ENCODE data around the gene ABCA9. TPM values are rescaled to one million over a fixed set of nuclear protein-coding genes. Genes with fewer than 3 reads are reported as not detected.
A peak's percentile ranks its signal among the peaks of the same experiment; 100 is the strongest.

Gene ABCA9
- total and polyA plus RNA-seq, 4 experiments from 2014 or later = 0.06 TPM; not detected in 2

GRCh38 chr17:69057280-69057679, 3.4 kb downstream of the ABCA9 start:
- H3K4me3 ChIP-seq (ENCODE audit: low read length in 2 of 2) = no peak overlapping the region
- POLR2A ChIA-PET (ENCODE audit: partially characterized antibody) = interaction anchor here (0.6 kb wide), 1 partner anchor 185 kb away, joined by 3 read pairs; no protein-coding TSS in a partner anchor
- H3K27ac Mint-ChIP-seq = no peak overlapping the region
- peaks cover 1 to 3% of the 10 kb centered on the region in 2 donors for H3K27me3 Mint-ChIP-seq
- peaks cover 0 to 7% of the 10 kb centered on the region in 2 donors for H3K36me3 Mint-ChIP-seq
- no peaks in the 10 kb centered on the region for H3K27me3 ChIP-seq (ENCODE audit: insufficient read depth, low read length)
- CTCF ChIA-PET (ENCODE audit: partially characterized antibody) = no interaction called here
- H3K4me1 Mint-ChIP-seq = no peaks in the 10 kb centered on the region
- H3K27ac ChIP-seq (ENCODE audit: low read depth, low read length) = no peak overlapping the region
- H3K4me3 Mint-ChIP-seq = no peak overlapping the region
- H3K9me3 Mint-ChIP-seq = peaks cover 4 to 38% (median 20%) of the 10 kb centered on the region in 8 donors
- intact Hi-C loops (cut with micrococcal nuclease) = no loop called here
- H3K9me3 ChIP-seq (ENCODE audit: control insufficient read depth in 1 of 2, low read length in 2 of 2) = no peaks in the 10 kb centered on the region
- no peak for DNase-seq
- H3K36me3 ChIP-seq (ENCODE audit: insufficient read depth, low read length) = no peaks in the 10 kb centered on the region
- no peaks in the 10 kb centered on the region for H3K4me1 ChIP-seq (ENCODE audit: insufficient read depth, low read length)

GRCh38 chr17:69056179-69056823, 4.4 kb downstream of the ABCA9 start:
- H3K36me3 Mint-ChIP-seq = peaks cover 0 to 7% of the 10 kb centered on the region in 2 donors
- Histone ChIP-seq H3K9me3 (ENCODE audit: control insufficient read depth in 1 of 2, low read length in 2 of 2) (no peaks in the 10 kb centered on the region), H3K27me3 (ENCODE audit: insufficient read depth, low read length) (no peaks in the 10 kb centered on the region), H3K4me3 (ENCODE audit: low read length in 2 of 2) (no peak overlapping the region), H3K27ac (ENCODE audit: low read depth, low read length) (no peak overlapping the region), H3K4me1 (ENCODE audit: insufficient read depth, low read length) (no peaks in the 10 kb centered on the region), H3K36me3 (ENCODE audit: insufficient read depth, low read length) (no peaks in the 10 kb centered on the region)
- no peak overlapping the region for H3K27ac Mint-ChIP-seq
- intact Hi-C loops (cut with micrococcal nuclease) = no loop called here
- no peaks in the 10 kb centered on the region for H3K4me1 Mint-ChIP-seq
- peaks cover 6 to 38% (median 20%) of the 10 kb centered on the region in 8 donors for H3K9me3 Mint-ChIP-seq
- H3K27me3 Mint-ChIP-seq = peaks cover 0 to 5% of the 10 kb centered on the region in 2 donors
- ChIA-PET CTCF (ENCODE audit: partially characterized antibody) (no interaction called here), POLR2A (ENCODE audit: partially characterized antibody) (no interaction called here)
- H3K4me3 Mint-ChIP-seq = no peak overlapping the region
- no peak for DNase-seq

- Mint-ChIP-seq H3K36me3 (peaks cover 0 to 7% of the 10 kb centered on the region in 2 donors), H3K4me1 (no peaks in the 10 kb centered on the region), H3K9me3 (peaks cover 6 to 38% (median 20%) of the 10 kb centered on the region in 8 donors), H3K27ac (no peak overlapping the region), H3K27me3 (peaks cover 0 to 7% of the 10 kb centered on the region in 2 donors), H3K4me3 (no peak overlapping the region)
- H3K4me1 ChIP-seq (ENCODE audit: insufficient read depth, low read length) = no peaks in the 10 kb centered on the region
- H3K9me3 ChIP-seq (ENCODE audit: control insufficient read depth in 1 of 2, low read length in 2 of 2) = no peaks in the 10 kb centered on the region
- no peak overlapping the region for H3K4me3 ChIP-seq (ENCODE audit: low read length in 2 of 2)
- H3K27ac ChIP-seq (ENCODE audit: low read depth, low read length) = no peak overlapping the region
- POLR2A ChIA-PET (ENCODE audit: partially characterized antibody) = no interaction called here
- intact Hi-C loops (cut with micrococcal nuclease) = no loop called here
- DNase-seq = no peak
- H3K36me3 ChIP-seq (ENCODE audit: insufficient read depth, low read length) = no peaks in the 10 kb centered on the region
- H3K27me3 ChIP-seq (ENCODE audit: insufficient read depth, low read length) = no peaks in the 10 kb centered on the region
- CTCF ChIA-PET (ENCODE audit: partially characterized antibody) = no interaction called here
Observed at GRCh38 chr17:69055334-69055733, 5.4 kb downstream of the ABCA9 start.

- peaks cover 0 to 4% of the 10 kb centered on the region in 2 donors for H3K27me3 Mint-ChIP-seq
Observed at GRCh38 chr17:69050999-69051775, 9.5 kb downstream of the ABCA9 start.

GRCh38 chr17:69048634-69049033, 12.1 kb downstream of the ABCA9 start:
- no peaks in the 10 kb centered on the region for H3K9me3 ChIP-seq (ENCODE audit: control insufficient read depth in 1 of 2, low read length in 2 of 2)
- intact Hi-C loops (cut with micrococcal nuclease) = no loop called here
- no peak overlapping the region for H3K4me3 ChIP-seq (ENCODE audit: low read length in 2 of 2)
- peaks cover 2 to 18% (median 6%) of the 10 kb centered on the region in 4 donors for H3K4me1 Mint-ChIP-seq
- H3K4me1 ChIP-seq (ENCODE audit: insufficient read depth, low read length) = peaks cover 9% of the 10 kb centered on the region
- H3K27ac Mint-ChIP-seq = no peak overlapping the region
- H3K36me3 ChIP-seq (ENCODE audit: insufficient read depth, low read length) = no peaks in the 10 kb centered on the region
- H3K9me3 Mint-ChIP-seq = peaks cover under 1 to 6% (median 3%) of the 10 kb centered on the region in 8 donors
- peak overlapping the region in 2 of 8 donors; percentile 32 to 52 for H3K4me3 Mint-ChIP-seq
- no peak overlapping the region for H3K27ac ChIP-seq (ENCODE audit: low read depth, low read length)
- ChIA-PET POLR2A (ENCODE audit: partially characterized antibody) (no interaction called here), CTCF (ENCODE audit: partially characterized antibody) (no interaction called here)
- peaks cover 0 to 3% of the 10 kb centered on the region in 2 donors for H3K36me3 Mint-ChIP-seq
- no peaks in the 10 kb centered on the region for H3K27me3 ChIP-seq (ENCODE audit: insufficient read depth, low read length)
- DNase-seq = no peak
- peaks cover 0 to 4% of the 10 kb centered on the region in 2 donors for H3K27me3 Mint-ChIP-seq

More at GRCh38 chr17:69050999-69051775, 9.5 kb downstream of the ABCA9 start:
- peaks cover 2 to 18% (median 6%) of the 10 kb centered on the region in 4 donors for H3K4me1 Mint-ChIP-seq
- intact Hi-C loops (cut with micrococcal nuclease) = no loop called here
- Histone ChIP-seq H3K36me3 (ENCODE audit: insufficient read depth, low read length) (no peaks in the 10 kb centered on the region), H3K9me3 (ENCODE audit: control insufficient read depth in 1 of 2, low read length in 2 of 2) (no peaks in the 10 kb centered on the region), H3K4me3 (ENCODE audit: low read length in 2 of 2) (no peak overlapping the region), H3K4me1 (ENCODE audit: insufficient read depth, low read length) (peaks cover 9% of the 10 kb centered on the region), H3K27me3 (ENCODE audit: insufficient read depth, low read length) (no peaks in the 10 kb centered on the region), H3K27ac (ENCODE audit: low read depth, low read length) (no peak overlapping the region)
- DNase-seq = no peak
- peaks cover 0 to 7% of the 10 kb centered on the region in 2 donors for H3K36me3 Mint-ChIP-seq
- CTCF ChIA-PET (ENCODE audit: partially characterized antibody) = no interaction called here
- POLR2A ChIA-PET (ENCODE audit: partially characterized antibody) = no interaction called here
- H3K27ac Mint-ChIP-seq = no peak overlapping the region
- H3K9me3 Mint-ChIP-seq = peaks cover 2 to 28% (median 15%) of the 10 kb centered on the region in 8 donors
- H3K4me3 Mint-ChIP-seq = no peak overlapping the region

GRCh38 chr17:69047368-69048263, 13.1 kb downstream of the ABCA9 start:
- H3K27me3 ChIP-seq (ENCODE audit: insufficient read depth, low read length) = no peaks in the 10 kb centered on the region
- H3K27ac Mint-ChIP-seq = no peak overlapping the region
- ChIA-PET POLR2A (ENCODE audit: partially characterized antibody) (no interaction called here), CTCF (ENCODE audit: partially characterized antibody) (no interaction called here)
- H3K4me1 Mint-ChIP-seq = peaks cover 2 to 18% (median 6%) of the 10 kb centered on the region in 4 donors
- H3K27me3 Mint-ChIP-seq = peaks cover 0 to 4% of the 10 kb centered on the region in 2 donors
- H3K9me3 ChIP-seq (ENCODE audit: control insufficient read depth in 1 of 2, low read length in 2 of 2) = no peaks in the 10 kb centered on the region
- H3K27ac ChIP-seq (ENCODE audit: low read depth, low read length) = no peak overlapping the region
- intact Hi-C loops (cut with micrococcal nuclease) = no loop called here
- H3K9me3 Mint-ChIP-seq = peaks cover 0 to 3% (median 0%) of the 10 kb centered on the region in 8 donors
- H3K4me3 Mint-ChIP-seq = peak overlapping the region in 1 of 8 donors; percentile 26
- no peak overlapping the region for H3K4me3 ChIP-seq (ENCODE audit: low read length in 2 of 2)
- no peaks in the 10 kb centered on the region for H3K36me3 Mint-ChIP-seq
- no peaks in the 10 kb centered on the region for H3K36me3 ChIP-seq (ENCODE audit: insufficient read depth, low read length)
- H3K4me1 ChIP-seq (ENCODE audit: insufficient read depth, low read length) = peaks cover 9% of the 10 kb centered on the region
- DNase-seq = no peak
